GM19035 (cell line): Measurements from ENCODE around the gene MYL10.

Experiments used
- ATAC-seq: cut with Tn5 transposase; IDR thresholded peaks from one replicate; pipeline ENCODE4 v1.9.1; 2021; ENCODE audit not compliant: unreplicated experiment

The MYL10 gene

GRCh38 chr7:101575721-101576120, 53.4 kb downstream of the MYL10 start:
- ATAC-seq = no peak

GRCh38 chr7:101575168-101575567, 53.9 kb downstream of the MYL10 start:
- no peak for ATAC-seq

DNA sequence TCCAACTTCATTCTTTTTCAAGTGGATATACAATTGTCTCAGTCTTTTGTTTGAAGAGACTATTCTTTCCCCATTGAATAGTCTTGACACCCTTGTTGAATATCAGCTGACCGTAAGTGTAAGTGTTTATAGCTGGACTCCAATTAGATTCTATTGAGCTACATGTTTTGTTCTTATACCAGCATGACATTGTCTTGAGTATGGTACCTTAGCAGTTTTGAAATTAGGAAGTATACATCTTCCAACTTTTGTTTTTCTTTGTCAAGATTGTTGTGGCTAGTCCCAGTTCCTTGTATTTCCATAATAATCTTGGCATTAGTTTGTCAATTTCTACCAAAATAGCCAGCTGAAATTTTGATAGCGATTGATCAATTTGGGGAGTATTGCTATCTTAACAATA, 56.9 kb downstream of the MYL10 start:
- no peak for ATAC-seq

DNA sequence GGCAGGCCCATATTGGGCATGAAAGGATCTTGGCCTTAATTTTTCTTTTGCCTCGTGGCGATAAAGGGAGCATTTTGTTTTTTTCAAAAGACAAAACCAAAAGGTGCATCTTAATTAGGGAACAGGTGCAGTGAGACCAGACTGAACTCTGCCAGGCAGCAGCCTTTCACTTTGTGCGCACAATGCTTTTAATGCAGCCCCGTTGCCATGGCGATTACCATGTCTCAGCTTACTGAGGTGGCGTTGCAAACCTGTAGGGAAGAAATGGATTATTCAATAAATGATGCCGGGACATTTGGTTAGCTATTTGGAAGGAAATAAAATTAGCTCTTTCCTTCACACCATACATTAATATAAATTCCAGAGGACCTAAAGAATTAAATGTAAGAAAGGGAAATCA, 61.9 kb downstream of the MYL10 start:
- no peak for ATAC-seq

DNA sequence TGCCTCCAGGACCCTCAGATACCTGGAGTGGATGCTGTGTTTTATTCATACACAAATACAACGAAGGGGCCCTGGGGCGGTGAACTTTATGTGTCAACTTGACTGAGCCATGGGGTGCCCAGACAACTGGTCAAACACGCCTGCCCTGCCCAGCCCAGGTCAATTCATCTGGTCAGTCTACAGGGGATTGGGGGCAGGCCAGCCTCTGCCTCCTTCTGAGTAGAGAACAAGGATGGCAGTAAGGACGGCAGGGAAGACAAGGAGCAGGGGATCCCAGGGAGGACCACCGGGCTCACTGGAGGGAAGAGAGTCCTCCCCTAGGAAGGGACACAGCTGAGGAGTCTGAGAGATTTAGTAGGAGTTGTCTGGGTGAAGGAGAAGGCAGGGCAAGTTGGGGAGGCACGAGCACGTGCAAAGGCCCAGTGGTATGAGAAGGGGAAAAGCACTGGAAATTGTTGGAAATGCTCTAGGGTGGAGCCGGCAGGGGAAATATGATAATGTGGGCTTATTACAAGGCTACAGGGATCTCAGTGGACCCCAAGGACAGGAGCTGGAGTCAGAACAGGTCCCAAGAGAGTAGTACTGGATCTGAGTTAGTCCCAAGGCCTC, 63.4 kb downstream of the MYL10 start:
- no peak for ATAC-seq

- no peak for ATAC-seq
Observed at GRCh38 chr7:101564778-101565211, 64.3 kb downstream of the MYL10 start.

DNA sequence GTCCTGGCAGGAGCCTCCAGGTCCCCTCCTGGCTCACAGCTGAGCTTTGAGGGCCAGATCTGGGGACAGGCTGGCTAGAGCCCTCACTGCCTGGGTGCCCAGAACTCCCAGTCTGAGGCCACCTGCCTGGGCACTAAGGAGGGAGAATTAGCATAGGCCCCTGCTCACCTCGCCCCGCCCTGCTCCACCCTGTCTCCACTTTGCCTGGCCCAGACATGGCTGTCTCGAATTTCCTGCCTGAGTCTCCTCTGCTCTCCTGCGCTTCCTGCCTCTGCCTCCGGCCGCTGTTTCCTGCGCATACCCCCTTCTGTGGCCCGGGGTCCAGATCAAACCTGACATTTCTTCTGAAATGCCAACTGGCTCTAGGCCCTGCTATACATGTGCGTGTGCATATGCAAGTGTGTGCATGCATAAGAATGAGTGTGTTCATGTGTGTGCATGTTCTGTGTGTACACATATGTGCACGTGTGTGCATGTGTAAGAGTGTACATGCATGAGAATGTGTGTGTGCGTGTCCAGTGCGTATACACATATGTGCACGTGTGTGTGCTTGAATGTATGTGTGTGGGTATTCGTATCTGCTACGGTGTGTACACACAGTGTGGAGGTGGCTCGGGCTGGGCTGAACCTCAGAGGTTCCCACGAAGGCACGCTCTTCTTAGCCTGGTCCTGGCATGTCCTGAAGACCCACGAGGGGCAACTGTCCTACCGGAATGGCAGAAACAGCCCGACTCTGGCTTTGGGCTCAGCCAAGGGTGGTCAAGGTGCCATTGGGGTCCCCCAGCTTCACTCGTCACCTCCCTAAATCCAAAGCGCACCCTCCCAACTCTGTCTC, 64.9 kb downstream of the MYL10 start:
- no peak for ATAC-seq
